Suprapubic skin (tissue), 4 donors: Measurements from ENCODE around the gene TAS2R19. TPM values are rescaled to one million over a fixed set of nuclear protein-coding genes. Genes with fewer than 3 reads are reported as not detected.

Experiments used
- DNase-seq, 2 donors: peaks; one replicate each; pipeline ENCODE4 v3.0.0-alpha.2; 2019; ENCODE audit warnings: low spot score in 2 of 2
- H3K27ac ChIP-seq: fragments of 200-600 bp; sonication (generic); one replicate; pipeline ENCODE4 v1.5.1; 2019
- H3K27me3 ChIP-seq: fragments of 200-600 bp; sonication (generic); one replicate; pipeline ENCODE4 v1.5.1; 2019
- H3K36me3 ChIP-seq: fragments of 200-600 bp; sonication (generic); one replicate; pipeline ENCODE4 v1.5.1; 2019
- H3K4me1 ChIP-seq: fragments of 200-600 bp; sonication (generic); one replicate; pipeline ENCODE4 v1.5.1; 2019
- H3K4me3 ChIP-seq: fragments of 200-600 bp; sonication (generic); one replicate; pipeline ENCODE4 v1.5.1; 2019; ENCODE audit warnings: mild to moderate bottlenecking
- H3K9me3 ChIP-seq: fragments of 200-600 bp; sonication (generic); one replicate; pipeline ENCODE4 v1.5.1; 2019
- CTCF ChIP-seq, 2 donors: fragments of 200-600 bp in 1 of 2; fragments of 450-650 bp in 1 of 2; sonication (generic) in 1 of 2; IDR thresholded peaks; one replicate each; pipeline ENCODE4 v1.5.1; 2016 to 2019; ENCODE audit warnings: antibody characterized with exemption in 2 of 2, mild to moderate bottlenecking in 1 of 2, moderate library complexity in 1 of 2
- EP300 ChIP-seq: sonication (generic); formaldehyde crosslinking; IDR thresholded peaks from one replicate; pipeline ENCODE4 v1.6.1; 2017; ENCODE audit warnings: antibody characterized with exemption
- POLR2A ChIP-seq, 2 donors: fragments of 450-650 bp; IDR thresholded peaks; one replicate each; pipeline ENCODE4 v1.6.1; 2017; ENCODE audit warnings: antibody characterized with exemption in 2 of 2, mild to moderate bottlenecking in 2 of 2, moderate library complexity in 2 of 2
- POLR2AphosphoS5 ChIP-seq, 3 donors: sonication (generic); formaldehyde crosslinking; IDR thresholded peaks; one replicate each; pipeline ENCODE4 v1.6.1; 2017; ENCODE audit warnings: antibody characterized with exemption in 3 of 3
- WGBS: methylation state at CpG from one replicate; pipeline ENCODE4 v1.1.5; 2018; 5-methylcytosine and 5-hydroxymethylcytosine counted together
- total RNA-seq, 4 donors: library from RNA; depleted of rRNA; stranded (reverse); fragments of >200 nt; gene quantifications; one replicate each; pipeline ENCODE4 v1.1.0, GENCODE V29; 2016

TAS2R19 gene
- total RNA-seq, 4 donors from 2014 or later: 2.5 to 9.3 TPM; not detected in 2

- Histone ChIP-seq H3K4me1 (no peaks in the 10 kb centered on the region), H3K9me3 (no peaks in the 10 kb centered on the region), H3K27me3 (no peaks in the 10 kb centered on the region), H3K4me3 (no peak within 1 kb of the TSS), H3K27ac (no peak within 1 kb of the TSS), H3K36me3 (no peaks in the 10 kb centered on the region)
- no peak for DNase-seq
- TF ChIP-seq POLR2A (IDR thresholded peaks at IDR 0.05) (no peak), CTCF (IDR thresholded peaks at IDR 0.05) (no peak), POLR2AphosphoS5 (IDR thresholded peaks at IDR 0.05) (no peak), EP300 (no peak)
- 47% methylated on average over 2 of the region's 2 CpGs for WGBS
Measured at GRCh38 chr12:10986812-10987211, 35.6 kb downstream of the TAS2R19 start, which contains the start of gene TAS2R50. TAS2R50 (minus strand) TSS chr12:10986912; CDS start chr12:10986860, 52 bp downstream.

GRCh38 chr12:10982244-10982643 is 40.2 kb downstream of the TAS2R19 start:
- WGBS: 82% methylated on average over 5 of the region's 5 CpGs
- Histone ChIP-seq H3K36me3 (no peaks in the 10 kb centered on the region), H3K4me1 (peaks cover 4% of the 10 kb centered on the region), H3K27ac (no peak overlapping the region), H3K4me3 (no peak overlapping the region), H3K9me3 (no peaks in the 10 kb centered on the region), H3K27me3 (no peaks in the 10 kb centered on the region)
- TF ChIP-seq EP300 (no peak), POLR2A (IDR thresholded peaks at IDR 0.05) (no peak), POLR2AphosphoS5 (IDR thresholded peaks at IDR 0.05) (no peak), CTCF (IDR thresholded peaks at IDR 0.05) (no peak)
- DNase-seq: no peak

GRCh38 chr12:10974965-10975364 is 47.5 kb downstream of the TAS2R19 start:
- Histone ChIP-seq H3K4me3 (no peak overlapping the region), H3K27me3 (no peaks in the 10 kb centered on the region), H3K9me3 (no peaks in the 10 kb centered on the region), H3K27ac (no peak overlapping the region), H3K4me1 (peaks cover 4% of the 10 kb centered on the region), H3K36me3 (no peaks in the 10 kb centered on the region)
- DNase-seq: no peak
- 91% methylated on average over 3 of the region's 3 CpGs for WGBS
- TF ChIP-seq EP300 (no peak), CTCF (IDR thresholded peaks at IDR 0.05) (no peak), POLR2AphosphoS5 (IDR thresholded peaks at IDR 0.05) (no peak), POLR2A (IDR thresholded peaks at IDR 0.05) (no peak)

Other genes starting within 250 kb of the TAS2R19 start
- gene TAS2R7, start 220.0 kb downstream of the TAS2R19 start, total RNA-seq: not detected
- gene TAS2R8, start 215.3 kb downstream of the TAS2R19 start, total RNA-seq: not detected
- gene TAS2R9, start 212.5 kb downstream of the TAS2R19 start, total RNA-seq: not detected
- 1 to 10 TPM in 1 of 4 donors, under 1 TPM in 3; 0.68 to 1.1 (median 0.75) TPM for gene TAS2R10, start 196.3 kb downstream of the TAS2R19 start, total RNA-seq
- gene PRR4, start 173.1 kb downstream of the TAS2R19 start, total RNA-seq: 100 to 1,000 TPM in 2 of 4 donors, 10 to 100 TPM in 2; 37.1 to 399 (median 124) TPM
- gene PRH1, start 138.4 kb downstream of the TAS2R19 start, total RNA-seq: 10 to 100 TPM in 3 of 4 donors, 1 to 10 TPM in 1; 8.8 to 51.3 (median 20.0) TPM
- 1 to 10 TPM in 2 of 4 donors, under 1 TPM in 2; 0.38 to 2.6 (median 1.7) TPM for gene TAS2R13, start 113.1 kb downstream of the TAS2R19 start, total RNA-seq
- gene PRH2, start 93.4 kb downstream of the TAS2R19 start, total RNA-seq: 1 to 10 TPM in 1 of 4 donors, not detected in 3; 2.1 TPM
- gene TAS2R14, start 83.4 kb downstream of the TAS2R19 start, total RNA-seq: 1 to 10 TPM in 2 of 4 donors, under 1 TPM in 2; 0.23 to 3.5 (median 1.7) TPM
- gene TAS2R50, start 35.7 kb downstream of the TAS2R19 start, total RNA-seq: 1 to 10 TPM in 1 of 4 donors, under 1 TPM in 1, not detected in 2; 0.89 to 4.8 TPM
- 1 to 10 TPM in 3 of 4 donors, not detected in 1; 1.0 to 4.1 (median 2.6) TPM for gene TAS2R20, start 24.3 kb downstream of the TAS2R19 start, total RNA-seq
- gene TAS2R31, start 8.8 kb upstream of the TAS2R19 start, total RNA-seq: 1 to 10 TPM in 2 of 4 donors, under 1 TPM in 1, not detected in 1; 0.55 to 8.3 (median 3.5) TPM
- 1 to 10 TPM in 3 of 4 donors, not detected in 1; 1.2 to 8.9 (median 2.0) TPM for gene TAS2R46, start 39.7 kb upstream of the TAS2R19 start, total RNA-seq
- 1 to 10 TPM in 2 of 4 donors, under 1 TPM in 1, not detected in 1; 0.89 to 4.9 (median 4.7) TPM for gene TAS2R43, start 69.7 kb upstream of the TAS2R19 start, total RNA-seq
- gene TAS2R30, start 112.0 kb upstream of the TAS2R19 start, total RNA-seq: 10 to 100 TPM in 1 of 4 donors, 1 to 10 TPM in 3; 1.6 to 11.3 (median 4.1) TPM
- gene SMIM10L1, start 148.6 kb upstream of the TAS2R19 start, total RNA-seq: 1 to 10 TPM; 2.8 to 7.0 (median 4.1) TPM
- not detected for gene TAS2R42, start 164.3 kb upstream of the TAS2R19 start, total RNA-seq
- under 1 TPM in 1 of 4 donors, not detected in 3; 0.81 TPM for gene PRB3, start 247.1 kb upstream of the TAS2R19 start, total RNA-seq